ENCODE results near the gene MYBL2. TPM values are rescaled to one million over a fixed set of nuclear protein-coding genes. Genes with fewer than 3 reads are reported as not detected.
"Not testable (repeated sequence)": the region's sequence is repeated elsewhere in the genome, so short reads cannot be mapped to it uniquely, and the experiment has no call there.

MYBL2 gene
- 14.7 and 16.1 TPM in 2 replicates for total RNA-seq
- long read RNA-seq, partial matches to known transcripts = 1 of 2 reads
- long read RNA-seq, other reads (novel, unspliced or antisense) = 1 of 2 reads

DNA sequence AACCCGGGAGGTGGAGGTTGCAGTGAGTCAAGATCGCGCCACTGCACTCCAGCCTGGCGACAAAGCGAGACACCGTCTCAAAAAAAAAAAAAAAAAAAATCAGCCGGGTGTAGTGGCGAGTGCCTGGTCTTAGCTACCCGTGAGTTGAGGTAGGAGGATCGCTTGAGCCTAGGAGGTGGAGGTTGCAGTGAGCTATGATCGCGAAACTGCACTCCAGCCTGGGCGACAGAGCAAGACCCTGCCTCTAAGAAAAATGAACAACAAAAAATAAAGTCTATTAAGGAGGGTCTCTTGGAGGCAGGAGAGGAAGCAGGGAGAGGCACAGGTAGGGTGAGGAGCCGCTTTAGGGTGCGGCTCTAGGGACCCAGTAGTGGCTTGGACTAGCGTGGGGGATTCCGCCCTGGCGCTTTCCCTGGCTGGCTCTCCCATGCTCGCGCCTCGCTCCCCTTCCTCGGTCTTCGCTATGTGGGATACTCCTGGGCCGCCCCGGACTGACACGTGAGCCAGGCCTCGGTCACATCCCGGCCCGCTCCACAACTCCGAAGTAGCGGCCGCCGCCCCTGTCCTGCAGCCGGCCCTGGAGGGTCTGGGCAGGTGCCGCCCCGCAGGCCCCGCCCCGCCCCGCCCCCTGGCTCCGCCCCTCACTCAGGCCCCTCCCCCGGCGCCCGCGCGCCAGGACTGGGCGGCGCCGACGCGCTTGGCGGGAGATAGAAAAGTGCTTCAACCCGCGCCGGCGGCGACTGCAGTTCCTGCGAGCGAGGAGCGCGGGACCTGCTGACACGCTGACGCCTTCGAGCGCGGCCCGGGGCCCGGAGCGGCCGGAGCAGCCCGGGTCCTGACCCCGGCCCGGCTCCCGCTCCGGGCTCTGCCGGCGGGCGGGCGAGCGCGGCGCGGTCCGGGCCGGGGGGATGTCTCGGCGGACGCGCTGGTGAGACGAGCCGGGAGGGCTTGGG is at the start of gene MYBL2:
TSS of gene MYBL2 (plus strand) at position 739 of the 953 bp plus-strand sequence. CDS start at position 909, 170 bp downstream.
- peak within 1 kb of the TSS; percentile 69 for H3K4me3 Mint-ChIP-seq (ENCODE audit: unreplicated experiment)

DNA sequence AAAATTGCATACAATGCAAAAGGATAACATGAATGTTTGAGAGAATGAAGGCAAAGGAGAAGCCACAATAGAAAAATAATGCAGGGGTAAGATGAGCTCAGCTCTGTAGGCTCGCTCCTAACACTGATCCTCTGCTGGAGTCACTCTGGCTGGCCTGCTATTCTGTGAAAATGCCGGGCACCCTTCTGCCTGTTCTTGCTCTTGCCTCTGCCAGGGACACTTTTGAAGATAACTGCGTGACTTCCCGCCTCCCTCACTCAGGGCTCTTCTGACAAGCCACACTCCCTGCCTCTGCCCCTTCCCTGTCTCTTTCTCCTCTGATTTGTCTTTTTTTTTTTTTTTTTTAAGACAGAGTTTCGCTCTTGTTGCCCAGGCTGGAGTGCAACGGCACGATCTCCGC is 35.3 kb upstream of the MYBL2 start:
- TF ChIP-seq, protein P1, sequence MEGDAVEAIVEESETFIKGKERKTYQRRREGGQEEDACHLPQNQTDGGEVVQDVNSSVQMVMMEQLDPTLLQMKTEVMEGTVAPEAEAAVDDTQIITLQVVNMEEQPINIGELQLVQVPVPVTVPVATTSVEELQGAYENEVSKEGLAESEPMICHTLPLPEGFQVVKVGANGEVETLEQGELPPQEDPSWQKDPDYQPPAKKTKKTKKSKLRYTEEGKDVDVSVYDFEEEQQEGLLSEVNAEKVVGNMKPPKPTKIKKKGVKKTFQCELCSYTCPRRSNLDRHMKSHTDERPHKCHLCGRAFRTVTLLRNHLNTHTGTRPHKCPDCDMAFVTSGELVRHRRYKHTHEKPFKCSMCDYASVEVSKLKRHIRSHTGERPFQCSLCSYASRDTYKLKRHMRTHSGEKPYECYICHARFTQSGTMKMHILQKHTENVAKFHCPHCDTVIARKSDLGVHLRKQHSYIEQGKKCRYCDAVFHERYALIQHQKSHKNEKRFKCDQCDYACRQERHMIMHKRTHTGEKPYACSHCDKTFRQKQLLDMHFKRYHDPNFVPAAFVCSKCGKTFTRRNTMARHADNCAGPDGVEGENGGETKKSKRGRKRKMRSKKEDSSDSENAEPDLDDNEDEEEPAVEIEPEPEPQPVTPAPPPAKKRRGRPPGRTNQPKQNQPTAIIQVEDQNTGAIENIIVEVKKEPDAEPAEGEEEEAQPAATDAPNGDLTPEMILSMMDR (IDR thresholded peaks at IDR 0.05) = no peak
- no peaks in the 10 kb centered on the region for H3K9me3 Mint-ChIP-seq (ENCODE audit: unreplicated experiment)
- no peak overlapping the region for H3K4me3 Mint-ChIP-seq (ENCODE audit: unreplicated experiment)
- H3K27me3 Mint-ChIP-seq (ENCODE audit: unreplicated experiment) = no peaks in the 10 kb centered on the region
- DNase-seq (ENCODE audit: extremely low spot score, unreplicated experiment) = no peak
- H3K4me1 Mint-ChIP-seq (ENCODE audit: unreplicated experiment) = no peaks in the 10 kb centered on the region
- no peak overlapping the region for H3K27ac Mint-ChIP-seq (ENCODE audit: unreplicated experiment)
- peaks cover 44% of the 10 kb centered on the region for H3K36me3 Mint-ChIP-seq (ENCODE audit: unreplicated experiment)

More for the DNA sequence above, at the start of gene MYBL2:
- peaks cover 11% of the 10 kb centered on the region for H3K4me1 Mint-ChIP-seq (ENCODE audit: unreplicated experiment)
- DNase-seq (ENCODE audit: extremely low spot score, unreplicated experiment) = peak; percentile 87
- no peaks in the 10 kb centered on the region for H3K9me3 Mint-ChIP-seq (ENCODE audit: unreplicated experiment)
- no peaks in the 10 kb centered on the region for H3K36me3 Mint-ChIP-seq (ENCODE audit: unreplicated experiment)
- TF ChIP-seq, protein P1 (IDR thresholded peaks at IDR 0.05) = no peak
- peaks cover 4% of the 10 kb centered on the region for H3K27me3 Mint-ChIP-seq (ENCODE audit: unreplicated experiment)
- H3K27ac Mint-ChIP-seq (ENCODE audit: unreplicated experiment) = no peak within 1 kb of the TSS

DNA sequence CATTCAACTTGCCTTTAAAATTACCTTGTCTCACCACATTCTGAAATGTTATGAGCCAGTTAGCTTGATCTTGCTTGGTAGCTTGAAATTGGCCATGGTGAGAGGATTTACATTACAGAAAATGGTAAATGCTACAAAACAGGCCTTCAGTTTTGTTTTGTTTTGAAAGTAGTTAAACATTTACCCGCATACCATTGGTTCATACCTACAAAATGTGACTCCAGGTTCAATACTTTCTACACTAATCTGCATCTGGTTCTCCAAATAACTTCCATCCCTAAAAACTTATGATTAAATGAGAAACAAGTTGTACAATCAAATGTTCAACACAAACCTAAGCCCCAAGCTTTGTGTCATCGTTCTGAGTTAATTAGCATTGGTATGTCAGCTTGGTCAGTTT is 30.5 kb upstream of the MYBL2 start:
- no peaks in the 10 kb centered on the region for H3K4me1 Mint-ChIP-seq (ENCODE audit: unreplicated experiment)
- no peak overlapping the region for H3K4me3 Mint-ChIP-seq (ENCODE audit: unreplicated experiment)
- H3K36me3 Mint-ChIP-seq (ENCODE audit: unreplicated experiment) = peaks cover 42% of the 10 kb centered on the region
- TF ChIP-seq, protein P1 (IDR thresholded peaks at IDR 0.05) = no peak
- no peak for DNase-seq (ENCODE audit: extremely low spot score, unreplicated experiment)
- no peak overlapping the region for H3K27ac Mint-ChIP-seq (ENCODE audit: unreplicated experiment)
- H3K27me3 Mint-ChIP-seq (ENCODE audit: unreplicated experiment) = no peaks in the 10 kb centered on the region
- H3K9me3 Mint-ChIP-seq (ENCODE audit: unreplicated experiment) = no peaks in the 10 kb centered on the region

DNA sequence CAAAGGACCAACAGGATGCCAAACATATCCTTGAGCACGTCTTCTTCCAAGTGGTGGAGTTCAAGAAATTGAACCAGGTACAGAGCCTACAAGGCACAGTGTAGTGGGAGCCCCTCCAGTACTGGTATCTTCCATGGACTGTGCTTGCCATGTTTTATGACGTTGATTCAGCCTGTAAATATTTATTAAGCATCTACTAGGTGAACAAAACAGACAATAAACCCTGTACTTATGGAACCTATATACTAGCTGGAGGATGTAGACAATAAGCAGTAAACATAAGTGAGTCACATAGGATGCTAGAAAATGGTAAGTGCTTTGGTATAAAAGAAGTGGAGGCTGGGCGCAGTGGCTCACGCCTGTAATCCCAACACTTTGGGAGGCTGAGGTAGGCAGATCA is 24.4 kb upstream of the MYBL2 start:
- H3K27me3 Mint-ChIP-seq (ENCODE audit: unreplicated experiment) = no peaks in the 10 kb centered on the region
- no peaks in the 10 kb centered on the region for H3K4me1 Mint-ChIP-seq (ENCODE audit: unreplicated experiment)
- DNase-seq (ENCODE audit: extremely low spot score, unreplicated experiment) = no peak
- no peak overlapping the region for H3K4me3 Mint-ChIP-seq (ENCODE audit: unreplicated experiment)
- no peak overlapping the region for H3K27ac Mint-ChIP-seq (ENCODE audit: unreplicated experiment)
- H3K36me3 Mint-ChIP-seq (ENCODE audit: unreplicated experiment) = peaks cover 20% of the 10 kb centered on the region
- H3K9me3 Mint-ChIP-seq (ENCODE audit: unreplicated experiment) = no peaks in the 10 kb centered on the region
- TF ChIP-seq, protein P1 (IDR thresholded peaks at IDR 0.05) = no peak

DNA sequence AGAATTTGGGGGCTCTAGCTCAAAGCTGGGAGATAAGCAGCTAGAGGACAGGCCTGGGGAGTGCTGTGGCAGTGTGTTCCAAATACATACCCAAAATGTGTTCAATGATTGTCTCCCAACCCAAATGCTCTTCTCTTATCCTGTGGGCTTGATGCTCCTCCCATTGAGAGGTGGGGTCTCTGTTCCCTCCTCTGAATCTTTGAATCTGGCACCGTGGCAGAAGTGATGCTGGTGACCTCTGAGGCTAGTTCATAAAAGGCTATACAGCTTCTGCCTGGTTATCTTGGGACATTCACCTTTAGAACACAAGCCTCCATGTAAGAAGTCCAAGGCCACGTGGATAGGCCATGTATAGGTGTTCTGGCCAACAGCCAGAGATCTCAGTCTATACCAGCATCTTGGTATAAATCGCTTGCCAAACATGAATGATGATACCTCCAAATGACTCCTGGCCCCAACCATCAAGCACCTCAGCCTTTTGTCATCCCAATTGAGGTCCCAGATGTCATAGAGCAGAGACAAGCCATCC is 15.9 kb upstream of the MYBL2 start:
- H3K4me3 Mint-ChIP-seq (ENCODE audit: unreplicated experiment) = no peak overlapping the region

DNA sequence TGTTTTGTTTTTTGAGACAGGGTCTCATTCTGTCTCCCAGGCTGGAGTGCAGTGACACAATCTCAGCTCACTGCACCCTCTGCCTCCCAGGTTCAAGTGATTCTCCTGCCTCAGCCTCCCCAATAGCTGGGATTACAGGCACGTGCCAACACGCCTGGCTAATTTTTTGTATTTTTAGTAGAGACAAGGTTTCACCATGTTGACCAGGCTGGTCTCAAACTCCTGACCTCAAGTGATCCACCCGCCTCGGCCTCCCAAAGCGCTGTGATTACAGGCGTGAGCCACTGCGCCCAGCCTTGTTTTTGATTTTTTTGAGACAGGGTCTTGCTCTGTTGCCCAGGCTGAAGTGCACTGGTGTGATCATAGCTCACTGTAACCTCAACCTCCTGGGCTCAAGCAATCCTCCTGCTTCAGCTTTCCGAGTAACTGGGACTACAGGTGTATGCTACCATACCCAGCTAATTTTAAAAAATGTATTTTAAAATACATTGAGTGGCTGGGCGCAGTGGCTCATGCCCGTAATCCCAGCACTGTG is 15.2 kb upstream of the MYBL2 start:
- H3K4me3 Mint-ChIP-seq (ENCODE audit: unreplicated experiment); H3K36me3 Mint-ChIP-seq (ENCODE audit: unreplicated experiment); H3K4me1 Mint-ChIP-seq (ENCODE audit: unreplicated experiment); DNase-seq (ENCODE audit: extremely low spot score, unreplicated experiment); H3K9me3 Mint-ChIP-seq (ENCODE audit: unreplicated experiment); H3K27me3 Mint-ChIP-seq (ENCODE audit: unreplicated experiment); H3K27ac Mint-ChIP-seq (ENCODE audit: unreplicated experiment): not testable (repeated sequence)

More for the DNA sequence above, 15.9 kb upstream of the MYBL2 start:
- no peaks in the 10 kb centered on the region for H3K9me3 Mint-ChIP-seq (ENCODE audit: unreplicated experiment)
- no peaks in the 10 kb centered on the region for H3K27me3 Mint-ChIP-seq (ENCODE audit: unreplicated experiment)
- TF ChIP-seq, protein P1 (IDR thresholded peaks at IDR 0.05) = no peak
- no peaks in the 10 kb centered on the region for H3K4me1 Mint-ChIP-seq (ENCODE audit: unreplicated experiment)
- peaks cover 8% of the 10 kb centered on the region for H3K36me3 Mint-ChIP-seq (ENCODE audit: unreplicated experiment)
- no peak for DNase-seq (ENCODE audit: extremely low spot score, unreplicated experiment)
- H3K27ac Mint-ChIP-seq (ENCODE audit: unreplicated experiment) = no peak overlapping the region
